ENCODE results near the gene INPP5A.

- TF ChIP-seq, protein P1, sequence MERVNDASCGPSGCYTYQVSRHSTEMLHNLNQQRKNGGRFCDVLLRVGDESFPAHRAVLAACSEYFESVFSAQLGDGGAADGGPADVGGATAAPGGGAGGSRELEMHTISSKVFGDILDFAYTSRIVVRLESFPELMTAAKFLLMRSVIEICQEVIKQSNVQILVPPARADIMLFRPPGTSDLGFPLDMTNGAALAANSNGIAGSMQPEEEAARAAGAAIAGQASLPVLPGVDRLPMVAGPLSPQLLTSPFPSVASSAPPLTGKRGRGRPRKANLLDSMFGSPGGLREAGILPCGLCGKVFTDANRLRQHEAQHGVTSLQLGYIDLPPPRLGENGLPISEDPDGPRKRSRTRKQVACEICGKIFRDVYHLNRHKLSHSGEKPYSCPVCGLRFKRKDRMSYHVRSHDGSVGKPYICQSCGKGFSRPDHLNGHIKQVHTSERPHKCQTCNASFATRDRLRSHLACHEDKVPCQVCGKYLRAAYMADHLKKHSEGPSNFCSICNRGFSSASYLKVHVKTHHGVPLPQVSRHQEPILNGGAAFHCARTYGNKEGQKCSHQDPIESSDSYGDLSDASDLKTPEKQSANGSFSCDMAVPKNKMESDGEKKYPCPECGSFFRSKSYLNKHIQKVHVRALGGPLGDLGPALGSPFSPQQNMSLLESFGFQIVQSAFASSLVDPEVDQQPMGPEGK (CRISPR knock-in tag; IDR thresholded peaks at IDR 0.05; ENCODE audit: borderline replicate concordance): no peak
- TF ChIP-seq ARNTL (CRISPR knock-in tag; IDR thresholded peaks at IDR 0.05; ENCODE audit: borderline replicate concordance, low read depth) (no peak), ZNF8 (CRISPR knock-in tag; IDR thresholded peaks at IDR 0.05) (no peak), ZFP30 (CRISPR knock-in tag; IDR thresholded peaks at IDR 0.05) (no peak), OSR1 (CRISPR knock-in tag; IDR thresholded peaks at IDR 0.05) (no peak)
Observed at GRCh38 chr10:132802694-132803320, 265.2 kb downstream of the INPP5A start.

All from SK-N-SH treated with all-trans-retinoic acid at 6 μM for 48 hours (cell line).